Loucy (cell line): ENCODE results near the gene ASB12.

Experiments used
- EZH2phosphoT487 ChIP-seq: fragments of 200-600 bp; IDR thresholded peaks from 2 replicates; pipeline ENCODE4 v1.6.1; 2018; ENCODE audit warnings: antibody characterized with exemption, mild to moderate bottlenecking, moderate library complexity, borderline replicate concordance
- TF ChIP-seq, protein P1 (sequence below): fragments of 200-600 bp; sonication (generic); conservative IDR thresholded peaks from 2 replicates; pipeline ENCODE4 v1.5.1; 2014; ENCODE audit warnings: mild to moderate bottlenecking, antibody characterized with exemption, low read length

DNA sequence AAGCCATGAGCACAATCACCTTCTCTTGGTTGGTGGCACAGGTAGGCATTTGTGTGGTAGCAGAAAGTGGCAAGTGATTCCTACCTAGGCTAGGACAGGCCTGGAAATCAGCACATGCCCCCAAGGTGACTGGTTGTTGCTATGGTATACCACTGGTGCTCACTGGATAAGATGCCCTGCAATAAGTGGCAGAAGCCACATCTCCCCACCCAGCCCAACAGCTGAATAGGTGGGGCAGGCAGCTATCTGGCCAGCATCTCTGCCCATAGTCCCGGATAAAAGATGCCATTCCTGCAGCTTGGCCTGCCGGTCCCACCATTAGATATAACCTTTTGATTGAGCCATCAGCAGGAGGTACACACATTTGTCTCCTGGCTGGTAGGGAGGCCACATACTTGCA is 46.0 kb downstream of the ASB12 start:
- TF ChIP-seq, protein P1, sequence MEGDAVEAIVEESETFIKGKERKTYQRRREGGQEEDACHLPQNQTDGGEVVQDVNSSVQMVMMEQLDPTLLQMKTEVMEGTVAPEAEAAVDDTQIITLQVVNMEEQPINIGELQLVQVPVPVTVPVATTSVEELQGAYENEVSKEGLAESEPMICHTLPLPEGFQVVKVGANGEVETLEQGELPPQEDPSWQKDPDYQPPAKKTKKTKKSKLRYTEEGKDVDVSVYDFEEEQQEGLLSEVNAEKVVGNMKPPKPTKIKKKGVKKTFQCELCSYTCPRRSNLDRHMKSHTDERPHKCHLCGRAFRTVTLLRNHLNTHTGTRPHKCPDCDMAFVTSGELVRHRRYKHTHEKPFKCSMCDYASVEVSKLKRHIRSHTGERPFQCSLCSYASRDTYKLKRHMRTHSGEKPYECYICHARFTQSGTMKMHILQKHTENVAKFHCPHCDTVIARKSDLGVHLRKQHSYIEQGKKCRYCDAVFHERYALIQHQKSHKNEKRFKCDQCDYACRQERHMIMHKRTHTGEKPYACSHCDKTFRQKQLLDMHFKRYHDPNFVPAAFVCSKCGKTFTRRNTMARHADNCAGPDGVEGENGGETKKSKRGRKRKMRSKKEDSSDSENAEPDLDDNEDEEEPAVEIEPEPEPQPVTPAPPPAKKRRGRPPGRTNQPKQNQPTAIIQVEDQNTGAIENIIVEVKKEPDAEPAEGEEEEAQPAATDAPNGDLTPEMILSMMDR, result no peak
- TF ChIP-seq EZH2phosphoT487, result no peak
